Peyer's patch (tissue), 4 donors: ENCODE data around the gene OR2L13. TPM values are rescaled to one million over a fixed set of nuclear protein-coding genes. Genes with fewer than 3 reads are reported as not detected.

Source experiments
- DNase-seq, 3 donors: peaks; one replicate each; pipeline ENCODE4 v3.0.0-alpha.2; 2017 to 2019
- H3K27ac ChIP-seq, 4 donors: fragments of 200-600 bp; sonication (generic); one replicate each; pipeline ENCODE4 v1.5.1; 2016 to 2019
- H3K27me3 ChIP-seq, 2 donors: fragments of 200-600 bp; sonication (generic); one replicate each; pipeline ENCODE4 v1.5.1; 2019
- H3K36me3 ChIP-seq, 3 donors: fragments of 200-600 bp; sonication (generic); one replicate each; pipeline ENCODE4 v1.5.1; 2016 to 2019
- H3K4me1 ChIP-seq, 4 donors: fragments of 200-600 bp; sonication (generic); one replicate each; pipeline ENCODE4 v1.5.1; 2016 to 2019
- H3K4me3 ChIP-seq, 4 donors: fragments of 200-600 bp; sonication (generic); 1 replicate in 3 of 4; 2 replicates in 1 of 4; pipeline ENCODE4 v1.5.1; 2016 to 2019; ENCODE audit warnings: mild to moderate bottlenecking in 1 of 4
- H3K9me3 ChIP-seq, 4 donors: fragments of 200-600 bp; sonication (generic); one replicate each; pipeline ENCODE4 v1.5.1; 2016 to 2019; ENCODE audit warnings: mild to moderate bottlenecking in 1 of 4
- POLR2A ChIP-seq, 2 donors: fragments of 450-650 bp; IDR thresholded peaks; one replicate each; pipeline ENCODE4 v1.5.1; 2017; ENCODE audit warnings: antibody characterized with exemption in 2 of 2, mild to moderate bottlenecking in 2 of 2, moderate library complexity in 2 of 2
- total RNA-seq, 4 donors: library from RNA; depleted of rRNA; stranded (reverse); fragments of >200 nt; gene quantifications; one replicate each; pipeline ENCODE4 v1.1.0, GENCODE V29; 2016
- TF ChIP-seq, protein P1 (sequence below), 6 experiments: fragments of 450-650 bp in 4 of 6; fragments of 200-600 bp in 2 of 6; sonication (generic) in 1 of 6; IDR thresholded peaks; one replicate each; pipeline ENCODE4 v1.5.1; 2017 to 2019; ENCODE audit warnings: antibody characterized with exemption in 6 of 6, mild to moderate bottlenecking in 3 of 6, moderate library complexity in 1 of 6

The OR2L13 gene
- total RNA-seq, 4 donors from 2014 or later = not detected

DNA sequence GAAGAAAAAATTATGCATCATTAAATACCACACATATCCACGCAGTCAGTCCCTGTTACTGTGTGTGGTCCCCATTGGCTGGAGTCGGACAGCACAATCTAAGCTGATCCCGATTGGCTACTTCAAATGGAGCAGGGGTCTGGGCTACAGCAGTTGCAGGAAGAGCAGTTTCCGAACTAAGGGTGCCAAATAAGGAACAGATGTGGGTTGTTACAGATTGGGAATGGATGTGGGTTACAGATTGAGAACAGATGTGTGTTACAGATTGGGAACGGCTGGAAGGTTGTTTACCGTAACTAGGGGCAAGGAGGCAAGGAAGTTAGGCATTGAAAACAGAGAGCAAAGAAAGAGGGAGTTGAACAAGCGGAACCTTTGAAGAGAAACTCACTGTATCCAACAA lies 19.9 kb downstream of the OR2L13 start:
- H3K36me3 ChIP-seq = no peaks in the 10 kb centered on the region
- H3K4me1 ChIP-seq = no peaks in the 10 kb centered on the region
- no peak overlapping the region for H3K27ac ChIP-seq
- no peaks in the 10 kb centered on the region for H3K27me3 ChIP-seq
- H3K4me3 ChIP-seq = no peak overlapping the region
- TF ChIP-seq POLR2A (IDR thresholded peaks at IDR 0.05) = no peak
- TF ChIP-seq, protein P1, sequence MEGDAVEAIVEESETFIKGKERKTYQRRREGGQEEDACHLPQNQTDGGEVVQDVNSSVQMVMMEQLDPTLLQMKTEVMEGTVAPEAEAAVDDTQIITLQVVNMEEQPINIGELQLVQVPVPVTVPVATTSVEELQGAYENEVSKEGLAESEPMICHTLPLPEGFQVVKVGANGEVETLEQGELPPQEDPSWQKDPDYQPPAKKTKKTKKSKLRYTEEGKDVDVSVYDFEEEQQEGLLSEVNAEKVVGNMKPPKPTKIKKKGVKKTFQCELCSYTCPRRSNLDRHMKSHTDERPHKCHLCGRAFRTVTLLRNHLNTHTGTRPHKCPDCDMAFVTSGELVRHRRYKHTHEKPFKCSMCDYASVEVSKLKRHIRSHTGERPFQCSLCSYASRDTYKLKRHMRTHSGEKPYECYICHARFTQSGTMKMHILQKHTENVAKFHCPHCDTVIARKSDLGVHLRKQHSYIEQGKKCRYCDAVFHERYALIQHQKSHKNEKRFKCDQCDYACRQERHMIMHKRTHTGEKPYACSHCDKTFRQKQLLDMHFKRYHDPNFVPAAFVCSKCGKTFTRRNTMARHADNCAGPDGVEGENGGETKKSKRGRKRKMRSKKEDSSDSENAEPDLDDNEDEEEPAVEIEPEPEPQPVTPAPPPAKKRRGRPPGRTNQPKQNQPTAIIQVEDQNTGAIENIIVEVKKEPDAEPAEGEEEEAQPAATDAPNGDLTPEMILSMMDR (IDR thresholded peaks at IDR 0.05) = no peak
- no peak for DNase-seq
- peaks cover 0 to 19% (median 0%) of the 10 kb centered on the region in 4 donors for H3K9me3 ChIP-seq

DNA sequence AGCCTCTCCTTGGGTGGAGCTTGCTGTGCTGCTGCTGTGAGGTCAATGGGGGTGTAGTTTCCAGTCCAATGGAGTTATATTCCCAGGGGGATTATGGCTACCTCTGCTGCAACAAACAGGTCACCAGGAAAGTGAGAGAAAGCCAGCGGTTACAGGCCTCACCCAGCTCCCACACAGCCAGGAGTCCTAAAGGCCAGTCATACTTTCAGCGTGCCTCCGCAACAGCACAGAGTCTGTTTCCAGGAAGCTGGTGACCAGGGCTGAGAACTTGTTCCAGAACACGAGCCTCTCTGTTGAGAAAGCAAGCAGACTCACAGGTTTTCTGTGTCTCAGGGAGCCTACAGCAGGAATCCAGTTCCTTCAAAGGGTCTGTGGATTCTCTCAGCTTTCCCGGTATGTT lies 32.7 kb downstream of the OR2L13 start:
- H3K36me3 ChIP-seq = no peaks in the 10 kb centered on the region
- no peak for DNase-seq
- TF ChIP-seq, protein P1 (IDR thresholded peaks at IDR 0.05) = no peak
- TF ChIP-seq POLR2A (IDR thresholded peaks at IDR 0.05) = no peak
- H3K4me3 ChIP-seq = no peak overlapping the region
- no peak overlapping the region for H3K27ac ChIP-seq
- H3K9me3 ChIP-seq = peaks cover 0 to 11% (median 0%) of the 10 kb centered on the region in 4 donors
- no peaks in the 10 kb centered on the region for H3K27me3 ChIP-seq
- no peaks in the 10 kb centered on the region for H3K4me1 ChIP-seq

DNA sequence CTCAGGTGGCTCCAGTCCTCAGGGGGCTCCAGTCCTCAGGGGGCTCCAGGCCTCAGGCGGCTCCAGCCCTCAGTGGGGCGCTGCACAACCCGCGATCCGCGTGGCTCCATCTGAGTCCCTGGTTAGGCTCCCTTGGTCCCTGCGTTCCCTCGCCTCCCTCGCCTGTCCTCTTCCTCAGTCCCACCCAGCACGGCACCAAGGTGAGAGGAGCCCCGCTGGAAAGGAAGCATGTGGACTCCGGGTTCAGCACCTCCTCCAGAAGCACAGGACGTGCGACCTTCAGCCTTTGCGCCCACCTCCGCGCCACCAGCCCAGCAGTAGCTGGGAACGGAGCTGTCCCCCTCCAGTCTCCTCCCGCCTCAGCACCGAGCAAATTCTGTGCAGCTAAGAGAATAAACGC lies 41.8 kb downstream of the OR2L13 start:
- H3K27ac ChIP-seq = no peak overlapping the region
- no peaks in the 10 kb centered on the region for H3K36me3 ChIP-seq
- DNase-seq = no peak
- no peaks in the 10 kb centered on the region for H3K4me1 ChIP-seq
- no peak overlapping the region for H3K4me3 ChIP-seq
- H3K9me3 ChIP-seq = no peaks in the 10 kb centered on the region
- H3K27me3 ChIP-seq = no peaks in the 10 kb centered on the region
- TF ChIP-seq, protein P1 (IDR thresholded peaks at IDR 0.05) = no peak
- no peak for TF ChIP-seq POLR2A (IDR thresholded peaks at IDR 0.05)

DNA sequence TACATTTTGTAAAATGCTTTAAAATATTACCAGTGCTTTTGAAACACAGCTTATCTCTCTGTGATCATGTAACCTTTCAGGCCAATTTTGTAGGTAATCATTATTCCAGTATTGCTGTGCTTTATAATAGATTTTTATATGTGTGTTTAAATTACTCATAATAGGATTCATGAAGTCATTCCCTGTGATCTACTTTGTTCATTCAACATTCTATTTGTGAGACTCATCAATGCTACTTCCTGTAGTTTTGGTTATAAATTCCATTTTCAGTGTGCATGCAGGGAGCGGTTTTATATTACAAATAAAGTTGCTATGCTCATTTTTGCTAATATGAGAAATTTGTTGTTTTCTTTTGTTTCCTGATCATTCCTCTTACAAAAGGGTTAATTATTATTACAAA lies 45.9 kb downstream of the OR2L13 start:
- Histone ChIP-seq H3K36me3 (no peaks in the 10 kb centered on the region), H3K9me3 (no peaks in the 10 kb centered on the region), H3K4me1 (no peaks in the 10 kb centered on the region), H3K4me3 (no peak overlapping the region), H3K27me3 (no peaks in the 10 kb centered on the region), H3K27ac (no peak overlapping the region)
- no peak for DNase-seq
- TF ChIP-seq, protein P1 (IDR thresholded peaks at IDR 0.05) = no peak
- TF ChIP-seq POLR2A (IDR thresholded peaks at IDR 0.05) = no peak

DNA sequence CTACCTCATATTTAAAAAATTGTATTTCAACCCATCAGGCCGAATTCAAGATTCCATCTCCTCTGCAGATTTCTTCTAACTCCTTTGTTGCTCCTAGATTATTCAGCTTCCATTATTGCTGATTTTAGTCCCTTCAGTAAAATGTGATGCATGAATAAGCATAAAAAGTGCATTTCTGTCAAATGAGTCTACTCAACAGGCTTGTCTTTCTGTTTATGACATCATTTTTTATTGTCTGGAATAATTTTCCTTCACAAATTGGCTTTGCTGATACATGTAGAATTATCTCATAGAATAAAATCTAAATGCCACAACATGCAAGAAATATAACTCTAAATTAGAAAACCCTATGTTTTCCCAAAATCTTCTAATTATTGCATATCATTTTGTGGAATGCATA lies 48.3 kb downstream of the OR2L13 start:
- no peaks in the 10 kb centered on the region for H3K36me3 ChIP-seq
- no peaks in the 10 kb centered on the region for H3K9me3 ChIP-seq
- no peaks in the 10 kb centered on the region for H3K27me3 ChIP-seq
- H3K4me3 ChIP-seq = no peak overlapping the region
- no peak overlapping the region for H3K27ac ChIP-seq
- TF ChIP-seq POLR2A (IDR thresholded peaks at IDR 0.05) = no peak
- TF ChIP-seq, protein P1 (IDR thresholded peaks at IDR 0.05) = no peak
- no peaks in the 10 kb centered on the region for H3K4me1 ChIP-seq
- no peak for DNase-seq
